Small intestine (tissue), 7 donors: ENCODE data around the gene CHRM2. TPM values are rescaled to one million over a fixed set of nuclear protein-coding genes. Genes with fewer than 3 reads are reported as not detected.

Experiments
- DNase-seq, 2 donors: peaks; one replicate each; pipeline versions ENCODE4 v3.0.0 to v3.0.0-alpha.2; 2013
- FAIRE-seq: peaks from 2 replicates; lab custom pipeline; 2012; peaks lifted over from hg19 to GRCh38; lab: Jason Lieb, UNC
- H3K27ac ChIP-seq, 3 donors: one replicate each; pipeline ENCODE4 v1.5.1; 2013; ENCODE audit warnings: low read length in 2 of 3, mild to moderate bottlenecking in 2 of 3, control low read depth in 1 of 3, inconsistent platforms in 1 of 3, low read depth in 1 of 3, moderate library complexity in 1 of 3
- H3K27me3 ChIP-seq, 3 donors: one replicate each; pipeline ENCODE4 v1.6.1; 2013; ENCODE audit warnings: low read length in 3 of 3, inconsistent platforms in 1 of 3; ENCODE audit not compliant: control insufficient read depth in 3 of 3, insufficient read depth in 3 of 3
- H3K36me3 ChIP-seq, 3 donors: one replicate each; pipeline ENCODE4 v1.6.1; 2013; ENCODE audit warnings: low read length in 3 of 3, inconsistent platforms in 1 of 3, low read depth in 1 of 3, mild to moderate bottlenecking in 1 of 3, moderate library complexity in 1 of 3; ENCODE audit not compliant: control insufficient read depth in 3 of 3, insufficient read depth in 2 of 3
- H3K4me1 ChIP-seq, 3 donors: one replicate each; pipeline ENCODE4 v1.6.1; 2013; ENCODE audit warnings: low read length in 2 of 3, inconsistent platforms in 1 of 3, low read depth in 1 of 3, mild to moderate bottlenecking in 1 of 3, moderate library complexity in 1 of 3; ENCODE audit not compliant: control insufficient read depth in 3 of 3, insufficient read depth in 2 of 3
- H3K4me3 ChIP-seq, 3 donors: one replicate each; pipeline ENCODE4 v1.5.1; 2013; ENCODE audit warnings: low read length in 3 of 3, control low read depth in 1 of 3, inconsistent platforms in 1 of 3, low read depth in 1 of 3, mild to moderate bottlenecking in 1 of 3, moderate library complexity in 1 of 3
- H3K9me3 ChIP-seq, 2 donors: one replicate each; pipeline ENCODE4 v1.6.1; 2013; ENCODE audit warnings: low read depth in 1 of 2, low read length in 1 of 2; ENCODE audit not compliant: control insufficient read depth in 2 of 2, insufficient read depth in 1 of 2
- WGBS, 3 donors: extraction: QIAGEN DNeasy Blood & Tissue Kit; methylation state at CpG; one replicate each; pipeline ENCODE4 v1.1.7; 2013; 5-methylcytosine and 5-hydroxymethylcytosine counted together
- polyA plus RNA-seq, 4 donors: library from polyadenylated mRNA; stranded (reverse) in 3 of 4; unstranded in 1 of 4; fragments of 200-250 nt in 3 of 4; fragments of 120-200 nt in 1 of 4; gene quantifications; one replicate each; pipeline versions ENCODE4 v1.2.1 to v1.2.3, GENCODE V29; 2013
- donor health status: healthy with polysubstance abuse.
- donor health status: control.
- donor health status: control.
- donor health status: Bipolar disorder and iron deficiency.
- donor health status: healthy.

The CHRM2 gene
- polyA plus RNA-seq, 4 donors, result 0.27 to 0.71 (median 0.49) TPM; not detected in 1

DNA sequence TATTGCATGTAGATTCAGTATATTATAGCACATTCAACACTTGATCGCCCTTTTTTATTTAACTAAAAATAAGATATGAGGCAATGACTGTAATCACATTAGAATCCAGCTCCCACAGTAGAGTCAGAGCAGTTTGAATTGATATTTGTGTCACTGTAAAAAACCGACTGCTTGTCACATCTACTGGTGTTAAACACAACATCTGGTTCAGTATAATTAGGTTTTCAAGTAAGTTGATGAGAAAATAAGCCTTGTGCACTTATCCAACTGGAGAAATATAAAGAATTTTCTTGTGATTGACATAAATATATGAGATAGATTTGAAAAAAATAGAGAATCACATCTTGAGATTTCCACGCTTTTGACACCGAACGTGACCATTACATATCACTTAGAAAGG lies 69.0 kb downstream of the CHRM2 start:
- Histone ChIP-seq H3K9me3 (peaks cover 0 to 2% of the 10 kb centered on the region in 2 donors), H3K27ac (no peak overlapping the region), H3K27me3 (no peaks in the 10 kb centered on the region), H3K36me3 (no peaks in the 10 kb centered on the region), H3K4me3 (no peak overlapping the region), H3K4me1 (no peaks in the 10 kb centered on the region)
- DNase-seq (no peak), FAIRE-seq (no peak)
- WGBS, 3 donors, result 83 to 88% (median 88%) methylated on average over 5 of the region's 5 CpGs

GRCh38 chr7:136938476-136938875 lies 70.0 kb downstream of the CHRM2 start:
- Histone ChIP-seq H3K4me3 (no peak overlapping the region), H3K27me3 (no peaks in the 10 kb centered on the region), H3K9me3 (peaks cover 0 to 2% of the 10 kb centered on the region in 2 donors), H3K27ac (no peak overlapping the region), H3K36me3 (no peaks in the 10 kb centered on the region), H3K4me1 (no peaks in the 10 kb centered on the region)
- FAIRE-seq (no peak), DNase-seq (no peak)
- WGBS, 3 donors, result 93% methylated on average over 13 of the region's 13 CpGs

DNA sequence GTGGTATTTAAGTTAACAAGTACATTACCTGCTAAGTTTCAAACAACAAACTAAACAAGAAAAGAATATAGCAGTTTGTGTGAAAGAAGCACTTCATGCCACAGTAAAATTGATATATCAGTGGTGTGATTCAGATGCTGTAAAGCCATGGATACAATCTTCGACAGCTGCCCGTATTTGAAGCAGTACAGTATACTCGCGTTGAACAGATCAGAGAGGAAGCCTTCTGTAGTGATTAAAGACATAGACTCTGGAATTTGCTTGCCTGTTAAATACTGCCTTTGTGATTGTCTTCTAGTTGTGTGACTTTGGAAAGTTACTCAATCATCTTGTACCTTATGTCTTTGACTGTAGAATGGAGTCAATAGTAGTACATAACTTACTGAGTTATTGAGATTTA lies 71.7 kb downstream of the CHRM2 start:
- no peaks in the 10 kb centered on the region for H3K4me1 ChIP-seq
- no peaks in the 10 kb centered on the region for H3K27me3 ChIP-seq
- H3K27ac ChIP-seq, result no peak overlapping the region
- peaks cover 0 to 2% of the 10 kb centered on the region in 2 donors for H3K9me3 ChIP-seq
- DNase-seq, result no peak
- WGBS, 3 donors, result 86 to 97% (median 89%) methylated on average over 4 of the region's 4 CpGs
- no peaks in the 10 kb centered on the region for H3K36me3 ChIP-seq
- H3K4me3 ChIP-seq, result no peak overlapping the region
- FAIRE-seq, result no peak

DNA sequence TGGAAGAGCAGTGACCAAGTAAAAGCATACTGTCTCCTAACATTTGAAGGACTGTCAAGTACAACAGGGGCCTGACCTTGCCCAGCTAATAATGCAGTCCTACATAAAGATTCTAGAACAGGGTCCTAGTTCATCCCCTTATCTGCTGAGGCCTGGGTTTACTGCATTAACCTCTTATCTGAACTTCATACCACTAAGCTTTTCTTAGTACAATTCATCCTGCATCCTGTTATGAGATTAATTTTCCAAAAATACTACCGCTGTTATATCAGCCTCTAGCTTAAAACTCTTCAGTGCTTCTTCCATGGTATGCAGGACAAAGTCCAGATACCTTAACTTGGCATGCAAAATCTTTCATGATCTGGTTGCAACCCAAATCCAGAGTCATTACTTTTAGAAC lies 72.5 kb downstream of the CHRM2 start:
- H3K36me3 ChIP-seq, result no peaks in the 10 kb centered on the region
- FAIRE-seq (no peak), DNase-seq (no peak)
- H3K9me3 ChIP-seq, result peaks cover 0 to 2% of the 10 kb centered on the region in 2 donors
- 80 to 89% (median 84%) methylated on average over 1 of the region's 1 CpG for WGBS, 3 donors
- no peaks in the 10 kb centered on the region for H3K27me3 ChIP-seq
- H3K4me1 ChIP-seq, result no peaks in the 10 kb centered on the region
- no peak overlapping the region for H3K4me3 ChIP-seq
- no peak overlapping the region for H3K27ac ChIP-seq

DNA sequence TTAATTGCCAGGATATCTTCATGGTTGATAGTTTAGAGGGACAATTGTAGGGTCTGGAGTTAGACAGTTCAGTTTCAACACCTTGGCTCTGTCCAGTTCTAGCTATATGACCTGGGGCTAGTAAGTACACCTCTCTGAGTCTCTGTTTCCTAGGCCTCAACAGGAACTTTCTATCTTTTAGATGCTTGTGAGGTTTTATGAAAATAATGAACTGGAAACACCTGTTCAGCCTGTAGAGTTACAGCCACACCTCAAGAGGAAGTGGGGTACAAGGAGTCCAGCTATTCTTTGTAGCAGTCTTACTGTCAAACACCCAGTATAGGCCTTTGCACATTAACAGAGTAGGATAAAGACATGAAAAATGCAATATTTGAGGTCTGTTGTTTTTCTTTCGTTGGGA lies 73.4 kb downstream of the CHRM2 start:
- 31 to 46% (median 42%) methylated on average over 1 of the region's 1 CpG for WGBS, 3 donors
- Histone ChIP-seq H3K36me3 (no peaks in the 10 kb centered on the region), H3K9me3 (peaks cover 0 to 2% of the 10 kb centered on the region in 2 donors), H3K27me3 (no peaks in the 10 kb centered on the region), H3K27ac (no peak overlapping the region), H3K4me1 (no peaks in the 10 kb centered on the region), H3K4me3 (no peak overlapping the region)
- FAIRE-seq, result no peak
- no peak for DNase-seq

GRCh38 chr7:136942401-136942800 lies 73.9 kb downstream of the CHRM2 start:
- H3K27me3 ChIP-seq, result no peaks in the 10 kb centered on the region

GRCh38 chr7:136942994-136943393 lies 74.5 kb downstream of the CHRM2 start:
- H3K9me3 ChIP-seq, result peaks cover 0 to 2% of the 10 kb centered on the region in 2 donors
- no peak overlapping the region for H3K4me3 ChIP-seq
- H3K27me3 ChIP-seq, result no peaks in the 10 kb centered on the region
- H3K36me3 ChIP-seq, result no peaks in the 10 kb centered on the region
- DNase-seq (no peak), FAIRE-seq (no peak)
- WGBS, 3 donors, result 64 to 82% (median 75%) methylated on average over 1 of the region's 1 CpG
- H3K27ac ChIP-seq, result no peak overlapping the region
- no peaks in the 10 kb centered on the region for H3K4me1 ChIP-seq

More at GRCh38 chr7:136942401-136942800, 73.9 kb downstream of the CHRM2 start:
- Histone ChIP-seq H3K27ac (no peak overlapping the region), H3K4me3 (no peak overlapping the region), H3K4me1 (no peaks in the 10 kb centered on the region), H3K9me3 (peaks cover 0 to 2% of the 10 kb centered on the region in 2 donors), H3K36me3 (no peaks in the 10 kb centered on the region)
- DNase-seq (no peak), FAIRE-seq (no peak)

DNA sequence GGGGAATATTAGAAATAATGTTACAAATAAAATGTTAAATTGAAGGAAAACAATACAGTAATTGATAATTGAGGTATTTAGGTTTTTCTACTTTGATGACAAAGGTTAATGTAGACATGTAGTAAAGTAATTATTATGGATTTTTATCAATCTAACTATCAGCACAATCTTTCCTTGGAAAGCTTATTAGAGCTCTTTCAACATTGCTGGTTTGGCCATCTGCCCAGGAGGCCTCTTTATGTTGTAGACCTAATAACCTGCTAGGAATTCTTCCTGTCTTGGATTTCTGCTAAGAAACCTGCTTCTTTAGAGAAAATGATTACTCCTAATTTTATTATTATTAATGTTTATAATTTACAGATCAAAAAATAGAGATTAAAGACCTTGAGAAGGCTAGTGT lies 78.9 kb downstream of the CHRM2 start:
- Histone ChIP-seq H3K4me1 (no peaks in the 10 kb centered on the region), H3K27ac (no peak overlapping the region), H3K36me3 (no peaks in the 10 kb centered on the region), H3K4me3 (no peak overlapping the region), H3K9me3 (peaks cover 0 to 2% of the 10 kb centered on the region in 2 donors), H3K27me3 (no peaks in the 10 kb centered on the region)
- no peak for FAIRE-seq
- no peak for DNase-seq

DNA sequence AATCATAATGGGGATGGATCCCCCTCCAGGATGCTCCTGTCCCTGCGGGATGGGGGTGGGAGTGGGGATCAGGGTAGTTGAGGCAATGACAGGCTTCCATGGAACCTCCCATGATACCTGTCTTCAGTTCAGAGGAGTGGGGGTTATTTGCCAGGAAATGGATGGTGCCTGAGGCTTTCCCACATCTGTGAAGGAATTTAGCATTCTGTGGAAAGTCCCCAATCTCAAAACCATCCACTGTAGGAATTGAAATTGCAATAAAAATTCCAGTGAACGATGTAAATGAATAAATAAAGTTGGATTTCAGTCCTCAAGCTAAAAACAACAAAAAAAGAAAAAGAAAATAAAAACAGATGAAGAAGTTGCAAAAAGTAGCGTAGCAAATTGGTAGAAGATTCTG lies 81.9 kb downstream of the CHRM2 start:
- DNase-seq (no peak), FAIRE-seq (no peak)
- 68 to 82% (median 77%) methylated on average over 3 of the region's 3 CpGs for WGBS, 3 donors
- Histone ChIP-seq H3K9me3 (peaks cover 0 to 2% of the 10 kb centered on the region in 2 donors), H3K27ac (no peak overlapping the region), H3K4me3 (no peak overlapping the region), H3K27me3 (no peaks in the 10 kb centered on the region), H3K36me3 (no peaks in the 10 kb centered on the region), H3K4me1 (no peaks in the 10 kb centered on the region)
